Stimulated activated CD4-positive, alpha-beta T cell treated with anti-CD3 and anti-CD28 coated beads, Interleukin-15, amount 100 ng/mL, for 24 hours (primary cell): Measurements from ENCODE around the gene GRIP2.
"Not testable (repeated sequence)": the region's sequence is repeated elsewhere in the genome, so short reads cannot be mapped to it uniquely, and the experiment has no call there.

ENCODE experiments used
- DNase-seq: peaks from one replicate; pipeline ENCODE4 v3.0.0-alpha.2; 2020

The GRIP2 gene

DNA sequence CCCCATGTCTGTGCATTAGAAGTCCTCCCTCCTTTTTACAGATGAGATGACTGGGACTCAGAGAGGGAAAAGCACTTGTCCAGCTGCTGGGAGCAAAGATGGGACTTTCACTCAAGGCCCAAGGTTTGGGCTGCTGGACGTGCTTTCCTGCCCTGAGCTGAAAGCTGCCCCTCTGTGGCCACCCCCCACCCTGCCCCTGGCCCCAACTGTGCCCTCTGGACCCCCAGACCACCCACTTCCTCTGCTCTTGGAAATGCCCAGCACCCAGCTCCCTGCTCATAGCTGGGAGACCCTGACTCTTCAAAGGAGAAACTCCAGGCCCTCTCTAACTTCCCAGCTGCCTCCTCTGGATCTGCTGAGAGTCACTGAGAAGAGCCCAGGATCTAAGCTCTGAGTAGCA, 20.7 kb downstream of the GRIP2 start:
- DNase-seq = no peak

DNA sequence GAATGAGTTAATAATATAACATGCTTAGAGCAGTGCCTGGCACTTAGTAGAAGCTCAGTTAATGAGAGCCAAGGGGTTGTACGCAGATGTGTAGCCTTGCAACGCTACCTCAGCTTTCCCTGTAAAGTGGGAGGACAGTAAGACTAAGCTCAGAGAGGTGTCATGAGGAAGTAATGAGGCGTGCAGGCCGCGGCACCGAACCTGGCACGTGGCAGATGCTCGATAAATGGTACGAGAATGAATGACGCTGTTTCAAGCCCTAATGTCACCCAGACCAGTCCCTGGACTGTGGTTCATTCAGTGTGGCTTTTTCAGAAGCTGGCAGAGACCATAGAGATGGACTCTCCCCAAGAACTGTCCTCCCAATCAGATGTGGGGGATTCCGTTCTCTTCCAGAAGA, 21.2 kb downstream of the GRIP2 start:
- no peak for DNase-seq

DNA sequence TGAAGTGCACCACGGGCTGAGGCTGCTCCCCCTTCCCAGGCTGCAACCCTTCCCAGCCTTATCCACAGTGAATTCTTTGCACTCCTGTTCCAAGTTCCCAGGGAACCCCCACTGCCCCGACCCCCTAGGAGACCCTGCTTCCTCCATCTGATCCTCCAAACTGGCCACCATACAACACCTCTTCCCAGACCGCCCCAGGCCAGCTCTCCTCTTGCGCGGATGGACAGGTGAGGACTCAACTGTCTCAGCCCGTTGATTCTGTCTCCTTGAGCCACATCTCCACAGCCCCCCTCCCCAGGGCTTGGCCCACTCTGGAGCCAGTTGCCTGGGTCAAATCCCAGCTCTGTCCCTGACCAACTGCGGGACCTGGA, 21.7 kb downstream of the GRIP2 start:
- no peak for DNase-seq

DNA sequence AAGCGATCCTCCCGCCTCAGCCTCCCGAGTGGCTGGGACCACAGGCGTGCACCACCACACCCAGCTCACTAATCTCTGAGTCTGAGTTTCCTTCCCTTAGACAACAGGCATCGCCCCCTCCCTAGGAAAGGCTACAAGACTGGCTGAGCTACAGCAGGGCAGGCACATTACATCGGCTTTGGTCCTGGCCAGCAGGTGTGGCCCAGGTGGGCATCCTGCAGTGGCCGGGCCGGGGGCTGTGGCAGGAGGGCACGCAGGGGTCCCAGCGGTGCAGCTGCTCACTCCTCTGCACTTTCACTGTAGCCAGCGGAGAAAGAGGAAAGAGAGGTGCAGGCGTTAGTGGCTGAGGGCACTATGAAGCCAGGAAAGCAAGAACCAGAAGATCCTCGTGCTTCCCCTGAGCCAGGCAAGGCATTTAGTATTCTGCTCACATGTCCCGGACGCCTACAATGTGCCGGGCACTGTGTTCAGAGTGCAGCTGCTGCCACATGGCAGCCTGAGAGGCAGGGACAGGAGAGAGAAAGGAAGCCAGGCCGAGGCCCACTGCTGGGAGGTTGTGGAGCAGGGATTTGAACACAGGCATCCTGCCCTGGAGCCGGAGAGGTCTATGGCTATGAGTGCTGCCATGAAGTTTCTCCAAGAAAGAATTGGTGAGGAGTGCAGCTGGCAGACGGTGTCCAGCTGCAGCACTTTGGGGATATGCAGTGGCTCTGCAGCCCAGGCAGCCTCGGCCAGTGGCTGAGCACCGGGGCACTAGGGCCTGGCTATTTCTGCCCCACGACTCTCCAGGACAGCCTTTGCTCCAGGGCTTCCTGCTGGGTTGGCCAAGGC, 22.3 kb downstream of the GRIP2 start:
- no peak for DNase-seq

DNA sequence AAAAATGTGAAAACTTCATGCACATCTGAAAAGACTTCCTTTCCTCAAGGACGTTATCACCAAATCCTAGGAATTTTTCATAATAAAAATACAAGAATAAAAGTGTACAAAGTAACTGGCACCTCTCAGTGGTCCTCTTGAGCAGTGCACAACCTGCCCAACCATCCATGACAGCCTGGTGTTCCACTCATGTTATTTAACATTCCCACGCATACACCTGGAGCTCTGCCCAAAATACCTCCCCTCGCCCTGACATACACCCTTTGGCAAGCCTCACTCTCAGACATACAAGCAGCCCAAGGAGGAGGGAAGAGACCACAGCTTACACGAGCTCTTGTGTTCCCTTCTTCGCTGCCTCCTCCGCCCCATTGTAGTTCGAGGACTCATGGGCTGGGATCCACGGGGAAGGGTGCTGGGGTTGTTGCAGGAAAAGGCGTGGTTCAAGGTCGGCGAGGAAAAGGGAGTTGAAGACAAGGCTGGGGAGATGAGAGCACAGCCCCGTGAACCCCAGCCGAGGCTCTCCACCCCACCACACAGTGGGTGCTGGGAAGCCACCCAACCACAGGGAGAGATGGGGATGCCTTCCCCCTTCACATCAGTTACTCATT, 23.3 kb downstream of the GRIP2 start:
- DNase-seq = no peak

DNA sequence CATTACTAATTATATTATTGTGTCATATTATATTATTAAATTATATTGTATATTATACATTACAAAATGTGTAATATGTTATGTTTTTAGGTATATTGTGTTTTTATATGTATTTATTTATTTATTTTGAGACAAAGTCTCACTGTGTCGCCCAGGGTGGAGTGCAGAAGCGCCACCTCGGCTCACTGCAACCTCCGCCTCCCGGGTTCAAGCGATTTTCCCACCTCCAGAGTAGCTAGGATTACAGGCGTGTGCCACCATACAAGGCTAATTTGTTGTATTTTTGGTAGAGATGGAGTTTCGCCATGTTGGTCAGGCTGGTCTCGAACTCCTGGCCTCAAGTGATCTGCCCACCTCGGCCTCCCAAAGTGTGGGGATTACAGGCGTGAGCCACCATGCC, 24.6 kb downstream of the GRIP2 start:
- not testable (repeated sequence) for DNase-seq

DNA sequence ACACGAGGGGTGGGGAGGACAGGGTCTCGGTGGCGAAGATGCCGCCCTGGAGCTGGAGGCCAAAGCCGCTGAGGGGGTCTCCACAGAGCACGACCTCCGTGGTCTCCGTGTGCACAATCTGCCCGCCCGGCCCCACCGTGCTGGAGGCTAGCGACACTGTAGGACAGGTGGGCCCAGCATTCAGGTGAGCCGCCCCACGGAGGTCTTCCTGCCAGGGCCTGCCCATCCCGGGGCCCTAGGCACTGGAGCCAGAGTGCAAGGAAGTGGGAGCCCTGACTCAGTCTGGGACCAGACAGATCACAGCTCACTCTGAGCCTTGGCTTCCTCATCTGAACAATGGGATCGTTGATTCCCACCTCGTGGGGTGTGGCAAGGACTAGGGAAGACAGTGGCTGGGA, 25.8 kb downstream of the GRIP2 start:
- no peak for DNase-seq

DNA sequence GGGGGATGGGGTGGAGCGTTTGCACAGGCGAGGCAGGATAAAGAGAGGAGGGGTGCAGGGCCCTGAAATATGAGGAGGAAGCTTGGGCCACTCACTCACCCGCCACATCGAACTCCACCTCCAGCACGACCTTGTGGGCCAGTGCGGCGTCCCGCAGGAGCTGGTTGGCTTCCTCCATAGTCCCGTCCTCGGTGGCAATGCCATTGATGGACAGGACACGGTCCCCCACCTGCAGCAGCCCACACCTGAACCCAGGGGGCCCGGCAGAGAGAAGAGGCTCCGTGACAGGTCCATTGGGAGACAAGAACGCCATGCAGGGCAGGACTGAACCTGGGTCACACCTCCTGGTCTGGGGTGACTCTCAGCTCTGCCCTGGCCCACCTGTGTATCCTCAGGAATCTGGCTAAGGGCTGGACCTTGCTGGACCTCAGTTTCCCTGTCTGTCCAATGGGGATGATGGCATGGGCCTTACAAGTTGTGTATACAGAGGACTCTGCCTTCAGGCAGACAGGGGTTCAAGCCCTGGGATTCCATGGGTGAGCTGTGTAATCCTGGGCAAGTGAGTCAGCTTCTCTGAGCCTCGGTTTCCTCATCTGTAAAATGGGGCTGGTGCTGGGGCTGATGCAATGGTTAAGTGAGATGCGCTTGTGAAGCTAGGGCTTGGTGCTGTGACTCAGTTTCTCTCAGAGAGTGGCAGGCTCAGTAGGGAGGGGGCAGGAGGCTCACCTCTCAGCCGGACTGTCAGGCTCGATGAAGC, 26.4 kb downstream of the GRIP2 start:
- DNase-seq = no peak

DNA sequence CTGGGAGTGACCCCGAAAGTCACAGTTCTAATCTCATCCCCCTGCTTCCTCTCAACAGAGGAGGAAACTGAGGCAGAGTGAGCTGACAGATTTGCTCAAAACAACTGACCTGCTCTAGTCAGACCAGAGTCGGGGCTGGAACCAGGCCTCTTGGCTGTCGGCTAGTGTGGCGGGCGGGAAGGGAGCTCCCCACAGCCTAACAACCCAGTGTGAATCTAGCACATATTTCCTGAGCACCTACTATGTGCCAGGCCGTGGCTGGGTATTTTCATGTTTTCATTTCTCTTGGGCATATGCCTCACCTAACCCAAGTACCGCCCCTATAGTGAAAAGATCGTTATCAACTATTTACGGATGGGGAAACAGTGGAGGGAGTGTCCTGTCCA, 27.2 kb downstream of the GRIP2 start:
- DNase-seq = no peak

DNA sequence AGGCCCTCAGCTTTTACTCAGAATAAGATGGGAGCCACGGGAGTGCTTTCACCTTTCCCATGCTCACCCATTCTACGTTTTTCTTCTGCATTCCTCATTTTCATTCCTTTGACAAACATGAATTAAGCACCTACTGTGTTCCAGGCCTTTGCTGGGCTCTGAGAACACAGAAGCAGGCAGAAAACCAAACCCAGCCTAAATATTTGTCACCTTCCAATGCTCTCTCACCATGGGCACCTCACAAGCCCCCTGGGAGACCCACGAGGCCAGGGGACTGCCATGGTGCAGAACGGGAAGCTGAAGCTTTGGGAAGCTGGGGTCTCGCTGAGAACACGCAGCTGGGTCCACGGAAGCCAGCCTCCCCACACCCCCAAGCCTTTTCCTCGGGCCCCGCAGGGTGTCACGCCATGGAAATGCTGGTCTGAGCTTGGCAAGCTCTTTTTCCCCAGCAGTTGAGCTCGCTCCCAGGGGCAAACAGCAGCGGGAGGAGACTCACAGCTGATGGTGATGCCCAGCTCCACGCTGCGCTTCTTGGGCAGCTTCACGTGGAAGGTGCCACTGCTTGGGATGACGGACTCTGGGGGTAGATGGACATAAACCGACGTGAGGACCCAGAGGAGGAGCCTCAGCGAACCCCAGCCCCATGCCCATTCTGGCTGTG, 27.7 kb downstream of the GRIP2 start:
- DNase-seq = no peak

DNA sequence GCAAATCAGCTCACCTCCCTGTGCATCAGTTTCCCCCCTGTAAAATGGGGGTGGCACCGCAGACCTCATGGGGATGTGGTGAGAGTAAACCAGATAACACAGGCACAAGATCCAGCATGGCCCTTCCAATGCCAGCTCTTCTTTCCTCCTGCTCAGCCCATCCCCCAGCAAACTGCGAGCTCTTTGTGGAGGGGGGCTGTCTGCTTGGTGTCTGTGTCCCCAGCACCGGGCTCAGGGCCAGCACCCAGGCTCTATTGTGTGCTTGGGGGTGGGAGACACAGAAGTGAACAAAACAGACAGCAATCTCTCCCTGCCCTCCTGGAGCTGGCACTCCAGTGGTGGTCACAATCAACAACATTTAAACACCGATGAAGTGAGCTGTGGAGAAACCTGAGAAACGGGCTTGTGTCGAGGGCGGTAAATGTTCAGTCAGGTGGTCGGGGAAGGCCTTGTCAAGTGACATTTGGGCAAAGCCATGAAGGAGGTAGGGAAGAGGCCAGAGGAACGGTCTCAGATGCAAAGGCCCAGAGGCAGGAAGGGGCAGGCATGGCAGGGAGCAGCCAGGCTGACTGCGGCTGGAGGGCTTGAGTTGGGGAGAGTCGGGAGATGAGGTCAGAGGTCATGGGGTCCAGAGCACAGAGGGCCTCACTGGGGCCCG, 28.4 kb downstream of the GRIP2 start:
- DNase-seq = no peak

DNA sequence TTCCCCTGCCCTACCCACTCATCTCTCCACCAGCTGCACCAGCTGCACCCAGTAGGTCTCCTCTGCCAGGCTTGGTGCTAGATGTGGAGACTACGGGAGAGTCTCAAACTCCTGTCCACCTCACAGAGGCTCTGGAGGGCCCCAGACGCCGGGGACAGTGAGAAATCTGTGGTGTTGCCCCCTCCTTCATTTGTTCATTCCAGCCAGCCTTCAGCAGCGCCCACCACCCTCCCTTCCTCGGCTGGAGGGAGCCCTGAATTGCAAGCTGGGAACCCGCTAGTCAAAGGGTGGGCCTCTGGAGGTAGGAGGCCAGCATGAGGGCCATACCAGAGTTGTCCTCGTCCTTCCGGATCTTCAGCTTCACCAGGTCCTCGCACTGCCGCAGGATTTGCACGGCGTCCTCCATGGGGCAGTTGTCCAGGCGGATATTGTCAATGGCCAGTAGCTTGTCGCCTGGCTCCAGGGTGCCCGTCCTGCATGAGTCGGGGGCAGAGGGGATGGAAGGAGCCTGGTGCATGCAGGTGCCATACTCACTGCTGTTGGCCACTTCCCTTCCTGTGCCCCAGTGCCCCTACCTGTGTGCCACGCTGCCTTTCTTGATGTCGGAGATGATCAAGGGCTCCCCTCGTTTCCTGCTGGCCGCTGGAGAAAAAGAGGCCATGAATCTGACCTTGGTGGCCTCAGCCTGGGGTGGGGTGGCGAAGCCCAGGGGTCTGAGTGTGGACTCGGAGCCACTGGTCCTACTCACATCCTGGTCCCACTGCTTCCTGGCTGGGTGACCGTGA, 29.1 kb downstream of the GRIP2 start:
- DNase-seq = no peak

DNA sequence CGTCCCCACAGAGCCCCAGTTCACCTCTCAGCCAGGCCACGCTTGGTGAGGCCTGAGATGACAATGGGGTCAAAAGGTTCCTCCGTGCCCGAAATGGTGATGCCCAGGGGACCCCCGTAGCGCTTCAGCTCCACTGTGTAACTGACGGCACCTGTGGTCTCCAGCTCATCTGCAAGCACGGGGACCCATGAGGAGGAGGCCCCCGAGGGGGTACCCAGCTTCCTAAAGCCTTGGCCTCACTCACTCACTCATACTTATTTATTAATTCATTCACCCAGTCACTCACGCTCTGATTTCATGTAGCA, 30.4 kb downstream of the GRIP2 start:
- DNase-seq = no peak

DNA sequence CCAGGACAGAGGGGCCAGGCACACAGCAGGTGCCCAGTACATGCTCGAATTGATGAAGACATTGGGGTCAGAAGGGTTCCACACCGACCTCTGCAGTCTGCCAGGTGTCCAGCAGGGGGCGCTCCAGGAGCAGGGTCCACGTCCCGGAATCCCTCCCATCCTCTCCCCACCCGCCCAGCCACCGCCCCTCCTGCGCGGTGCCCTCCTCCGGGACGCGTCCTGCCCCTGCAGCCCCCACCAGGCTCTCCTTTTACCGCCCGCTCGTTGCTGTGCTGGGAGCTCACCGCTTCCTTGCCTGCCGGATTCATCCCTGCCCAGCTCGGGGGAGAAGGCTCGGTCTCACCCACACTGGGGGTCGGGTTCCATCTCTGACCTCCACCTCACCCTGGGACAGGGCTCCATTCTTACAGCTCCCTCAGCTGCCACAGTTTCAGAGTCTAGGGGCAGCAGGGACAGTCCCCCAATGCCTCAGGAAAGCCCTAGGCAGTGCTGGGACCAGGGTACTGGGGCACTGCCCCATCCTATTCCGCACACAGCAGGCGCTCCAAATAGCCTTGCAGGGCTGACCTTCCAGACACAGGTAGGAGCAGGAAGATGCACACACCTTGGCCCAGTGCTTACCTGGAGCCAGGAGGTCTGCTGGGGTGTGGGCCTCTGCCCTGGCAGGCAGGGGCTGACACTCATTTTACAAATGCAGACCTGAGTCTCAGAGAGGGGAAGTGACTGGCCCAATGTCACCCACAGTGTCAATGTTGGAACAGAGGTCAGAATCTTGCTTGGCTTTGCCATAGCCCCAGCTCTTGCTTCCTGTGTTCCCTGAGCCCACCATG, 31.0 kb downstream of the GRIP2 start:
- peak; percentile 84 for DNase-seq

DNA sequence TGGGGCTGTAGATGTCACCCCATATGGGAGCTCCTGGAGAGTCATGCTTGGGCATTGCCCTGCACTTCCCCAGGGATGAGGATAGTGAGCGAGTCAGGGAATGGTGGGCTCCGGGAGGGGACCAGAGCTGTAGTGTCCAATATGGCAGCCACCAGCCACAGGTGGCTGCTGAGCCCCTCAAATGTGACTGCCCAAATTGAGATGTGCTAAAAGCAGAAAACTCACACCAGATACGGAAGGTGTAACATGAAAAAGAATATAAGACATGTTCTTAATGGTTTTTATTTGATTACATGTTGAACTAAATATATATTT, 31.7 kb downstream of the GRIP2 start:
- no peak for DNase-seq

DNA sequence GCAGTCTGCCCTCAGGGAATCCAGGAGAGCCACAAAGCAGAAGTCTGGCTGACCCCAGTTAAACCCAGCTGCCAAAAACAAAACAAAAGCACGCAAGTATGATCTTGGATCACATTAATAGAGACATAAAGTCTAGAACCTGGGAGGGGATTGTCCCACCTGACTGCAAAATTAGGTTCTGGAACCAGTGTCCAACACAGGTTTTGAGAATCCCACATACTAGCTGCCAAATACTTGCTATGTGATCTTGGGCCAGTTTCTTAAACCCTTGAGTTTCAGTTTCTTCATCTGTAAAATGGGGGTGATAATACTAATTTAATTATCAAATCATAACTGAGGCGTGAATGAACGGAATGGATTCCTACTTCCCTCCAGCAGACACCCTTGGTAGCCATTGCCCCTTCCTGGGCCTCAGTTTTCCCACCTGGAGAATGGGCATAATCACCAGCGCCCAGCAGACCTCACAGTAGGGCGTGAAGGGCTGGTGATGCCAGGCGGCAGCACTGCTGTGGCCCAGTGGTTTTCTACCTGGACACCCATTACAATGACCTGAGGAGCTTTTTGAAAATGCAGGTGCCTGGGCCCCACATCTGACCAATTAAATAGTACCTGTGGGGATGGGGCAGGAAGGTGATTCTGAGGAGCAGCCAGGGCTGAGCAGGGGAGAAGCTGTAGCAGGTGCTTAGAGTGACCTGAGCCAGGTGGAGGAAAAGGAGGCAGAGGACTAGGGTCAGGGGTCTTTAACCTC, 32.2 kb downstream of the GRIP2 start:
- DNase-seq = no peak

DNA sequence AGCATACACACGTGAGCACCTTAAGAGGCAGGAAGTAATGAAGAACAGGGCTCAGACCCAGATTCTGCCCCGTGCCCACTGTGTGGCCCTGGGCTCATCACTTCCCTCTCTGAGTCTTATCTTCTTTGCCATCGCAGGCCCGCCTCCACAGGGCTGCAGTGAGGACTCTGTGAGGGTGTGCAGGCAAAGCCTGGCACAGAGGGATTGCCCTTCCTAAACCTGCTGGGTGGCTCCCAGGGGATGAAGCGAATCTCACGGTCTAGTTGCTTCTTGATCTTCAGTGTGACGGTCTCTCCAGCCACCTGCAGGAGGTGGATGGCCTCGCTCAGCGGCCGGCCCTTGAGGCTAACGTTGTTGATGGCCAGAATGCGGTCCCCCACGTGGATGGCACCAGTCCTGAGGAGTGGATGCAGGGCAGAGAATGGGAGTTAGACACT, 32.8 kb downstream of the GRIP2 start:
- DNase-seq = no peak

DNA sequence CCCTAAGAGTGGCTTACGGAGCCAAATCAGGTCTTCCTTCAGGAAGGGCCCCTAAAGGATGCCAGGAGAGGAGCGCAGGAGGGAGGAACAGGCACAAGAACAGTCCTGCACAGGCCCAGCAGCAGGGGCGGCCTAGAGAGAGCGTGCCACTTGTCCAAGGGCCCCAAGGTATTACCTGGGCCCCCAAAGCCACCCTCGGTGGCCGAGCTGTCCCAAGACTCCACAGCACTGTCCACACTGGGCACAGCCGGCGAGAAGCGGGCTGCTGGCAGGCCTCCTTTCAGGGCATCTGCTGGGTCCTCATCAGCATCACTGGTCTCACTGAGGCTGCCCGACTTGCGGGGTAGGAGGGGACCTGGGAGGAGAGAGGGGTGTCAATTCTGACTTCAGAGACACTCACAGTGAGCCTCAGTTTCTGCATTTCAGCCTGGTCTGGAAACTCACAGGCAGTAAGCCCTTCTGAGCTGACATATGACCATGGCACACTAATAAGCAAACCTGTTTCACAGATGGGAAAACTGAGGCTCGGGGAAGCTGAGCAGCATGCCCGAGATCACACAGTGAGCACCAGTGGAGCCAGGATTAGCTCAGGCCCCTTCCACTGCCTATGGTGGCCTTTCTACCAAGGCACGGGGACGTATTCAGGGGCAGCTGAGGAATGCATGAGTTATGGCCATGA, 33.4 kb downstream of the GRIP2 start:
- no peak for DNase-seq

DNA sequence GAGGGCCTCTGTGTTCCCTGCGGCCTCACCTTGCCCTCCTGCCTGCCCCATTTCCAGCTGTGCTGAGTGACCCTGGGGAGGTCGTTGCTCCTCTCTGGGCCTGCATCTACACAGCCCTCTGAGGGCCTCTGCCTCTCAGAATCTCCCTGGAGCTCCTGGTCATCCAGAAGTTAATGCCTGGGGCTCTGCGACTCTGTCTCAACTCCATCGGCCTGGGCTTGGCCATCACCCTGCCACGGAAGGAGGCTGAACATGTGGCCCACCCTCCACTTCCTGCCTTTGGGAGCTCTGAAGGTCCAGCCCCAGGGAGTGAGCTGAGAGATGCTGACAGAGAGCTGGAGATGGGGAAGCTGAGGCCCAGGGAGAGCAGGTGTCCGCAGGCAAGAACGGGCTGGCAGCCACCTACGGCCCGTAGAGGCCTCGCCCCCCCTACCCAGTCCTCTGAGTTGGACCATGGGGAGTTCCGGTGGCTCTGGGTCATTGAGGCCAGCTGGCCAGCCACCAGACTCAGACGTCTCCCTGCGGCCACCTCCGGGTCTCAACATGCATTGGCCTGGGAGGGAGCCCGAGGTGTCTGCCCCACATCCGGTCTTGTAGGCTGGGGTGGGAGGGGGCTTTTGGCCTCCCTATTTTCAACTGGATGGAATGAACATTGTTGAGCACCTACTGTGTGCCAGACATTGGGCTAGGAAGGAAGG, 34.2 kb downstream of the GRIP2 start:
- DNase-seq = no peak
